ENCODE results near the gene CEP78. TPM values are rescaled to one million over a fixed set of nuclear protein-coding genes. Genes with fewer than 3 reads are reported as not detected.

The CEP78 gene, protein sequence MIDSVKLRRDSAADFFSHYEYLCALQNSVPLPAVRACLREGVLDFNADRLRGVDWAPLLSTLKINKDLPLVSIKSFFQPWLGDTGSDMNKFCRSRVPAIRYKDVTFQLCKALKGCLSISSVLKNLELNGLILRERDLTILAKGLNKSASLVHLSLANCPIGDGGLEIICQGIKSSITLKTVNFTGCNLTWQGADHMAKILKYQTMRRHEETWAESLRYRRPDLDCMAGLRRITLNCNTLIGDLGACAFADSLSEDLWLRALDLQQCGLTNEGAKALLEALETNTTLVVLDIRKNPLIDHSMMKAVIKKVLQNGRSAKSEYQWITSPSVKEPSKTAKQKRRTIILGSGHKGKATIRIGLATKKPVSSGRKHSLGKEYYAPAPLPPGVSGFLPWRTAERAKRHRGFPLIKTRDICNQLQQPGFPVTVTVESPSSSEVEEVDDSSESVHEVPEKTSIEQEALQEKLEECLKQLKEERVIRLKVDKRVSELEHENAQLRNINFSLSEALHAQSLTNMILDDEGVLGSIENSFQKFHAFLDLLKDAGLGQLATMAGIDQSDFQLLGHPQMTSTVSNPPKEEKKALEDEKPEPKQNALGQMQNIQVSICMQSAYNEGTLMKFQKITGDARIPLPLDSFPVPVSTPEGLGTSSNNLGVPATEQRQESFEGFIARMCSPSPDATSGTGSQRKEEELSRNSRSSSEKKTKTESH
- total RNA-seq: 10 to 100 TPM in 2 of 3 donors, 1 to 10 TPM in 1; 5.7 to 15.6 (median 11.2) TPM
- long read RNA-seq, donor 1, partial matches to known transcripts: 1 of 7 reads
- long read RNA-seq, donor 1, other reads (novel, unspliced or antisense): 2 of 7 reads
- long read RNA-seq, donor 2, partial matches to known transcripts: 1 of 3 reads
- long read RNA-seq, donor 2, other reads (novel, unspliced or antisense): 1 of 3 reads

DNA sequence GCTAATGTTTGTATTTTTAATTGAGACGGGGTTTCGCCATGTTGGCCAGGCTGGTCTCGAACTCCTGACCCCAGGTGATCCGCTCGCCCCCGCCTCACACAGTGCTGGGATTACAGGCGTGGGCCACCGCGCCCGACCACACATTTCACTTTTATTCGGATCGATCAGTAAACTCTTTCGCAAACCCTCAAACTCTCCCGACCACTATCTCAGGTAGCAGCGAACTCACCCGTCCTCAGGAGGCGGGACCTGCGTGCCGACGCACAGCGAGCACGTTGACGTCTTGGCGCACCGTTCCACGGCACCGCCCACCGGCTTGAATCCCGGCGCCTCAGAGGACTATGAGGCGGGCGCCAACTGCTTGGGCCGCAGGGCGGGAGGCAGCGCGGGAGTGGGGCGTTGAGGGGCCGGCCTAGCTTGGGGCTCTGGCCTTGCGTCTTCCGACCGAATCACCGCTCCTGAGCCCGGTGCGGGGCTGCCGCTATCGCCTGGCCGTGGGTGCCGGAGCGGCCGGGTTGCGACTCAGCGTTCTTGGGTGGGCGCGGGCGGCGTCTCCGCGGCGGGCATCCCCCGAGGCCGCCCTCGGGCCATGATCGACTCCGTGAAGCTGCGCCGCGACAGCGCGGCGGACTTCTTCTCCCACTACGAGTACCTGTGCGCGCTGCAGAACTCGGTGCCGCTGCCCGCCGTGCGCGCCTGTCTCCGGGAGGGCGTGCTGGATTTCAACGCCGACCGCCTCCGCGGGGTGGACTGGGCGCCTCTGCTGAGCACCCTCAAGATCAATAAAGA, at the start of gene CEP78:
TSS of gene CEP78 (plus strand) at position 314 of the 789 bp plus-strand sequence. CDS start at position 590, 276 bp downstream.
- intact Hi-C loops (cut with DNase I, micrococcal nuclease): no loop called here
- Histone ChIP-seq H3K36me3 (ENCODE audit: low read depth) (no peaks in the 10 kb centered on the region), H3K4me1 (ENCODE audit: low read depth) (peaks cover 4% of the 10 kb centered on the region)

DNA sequence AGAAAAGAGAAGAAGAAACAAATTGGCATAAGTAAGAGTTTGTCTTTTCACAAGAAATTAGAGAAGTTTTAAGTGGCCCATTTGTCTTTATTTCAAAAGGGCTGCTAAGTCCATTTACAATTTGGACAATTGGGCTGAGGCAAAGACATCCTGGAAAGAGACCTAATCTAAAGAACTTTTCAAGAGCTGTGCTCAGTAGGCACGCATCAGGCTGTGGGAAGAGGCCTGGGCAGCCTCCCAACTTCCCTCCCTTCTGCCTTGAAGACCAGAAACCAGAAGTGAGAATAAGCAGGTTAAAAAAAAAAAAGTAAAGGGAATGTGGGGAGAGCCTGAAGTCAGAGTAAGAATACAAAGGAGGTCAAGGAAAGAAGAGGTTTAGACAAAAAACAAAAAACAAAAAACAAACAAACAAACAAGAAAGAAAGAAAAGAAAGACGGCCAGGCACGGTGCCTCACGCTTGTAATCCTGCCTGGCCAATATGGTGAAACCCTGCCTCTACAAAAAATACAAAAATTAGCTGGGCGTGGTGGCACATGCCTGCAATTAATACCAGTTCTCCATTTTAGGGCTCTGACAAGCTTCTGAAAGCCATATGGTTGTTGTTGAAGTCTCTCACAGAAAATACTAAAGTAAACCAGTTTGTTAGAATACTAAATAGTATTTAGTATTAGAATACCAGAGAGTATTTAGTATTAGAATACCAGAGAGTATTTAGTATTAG, 48.0 kb upstream of the CEP78 start:
- Histone ChIP-seq H3K9me3 (no peaks in the 10 kb centered on the region), H3K36me3 (ENCODE audit: low read depth) (no peaks in the 10 kb centered on the region), H3K4me1 (ENCODE audit: low read depth) (no peaks in the 10 kb centered on the region), H3K4me3 (no peak overlapping the region)
- ATAC-seq (no peak), DNase-seq (peak in 1 of 3 donors; percentile 13)
- intact Hi-C loops (cut with DNase I, micrococcal nuclease): no loop called here
- TF ChIP-seq, protein P1, sequence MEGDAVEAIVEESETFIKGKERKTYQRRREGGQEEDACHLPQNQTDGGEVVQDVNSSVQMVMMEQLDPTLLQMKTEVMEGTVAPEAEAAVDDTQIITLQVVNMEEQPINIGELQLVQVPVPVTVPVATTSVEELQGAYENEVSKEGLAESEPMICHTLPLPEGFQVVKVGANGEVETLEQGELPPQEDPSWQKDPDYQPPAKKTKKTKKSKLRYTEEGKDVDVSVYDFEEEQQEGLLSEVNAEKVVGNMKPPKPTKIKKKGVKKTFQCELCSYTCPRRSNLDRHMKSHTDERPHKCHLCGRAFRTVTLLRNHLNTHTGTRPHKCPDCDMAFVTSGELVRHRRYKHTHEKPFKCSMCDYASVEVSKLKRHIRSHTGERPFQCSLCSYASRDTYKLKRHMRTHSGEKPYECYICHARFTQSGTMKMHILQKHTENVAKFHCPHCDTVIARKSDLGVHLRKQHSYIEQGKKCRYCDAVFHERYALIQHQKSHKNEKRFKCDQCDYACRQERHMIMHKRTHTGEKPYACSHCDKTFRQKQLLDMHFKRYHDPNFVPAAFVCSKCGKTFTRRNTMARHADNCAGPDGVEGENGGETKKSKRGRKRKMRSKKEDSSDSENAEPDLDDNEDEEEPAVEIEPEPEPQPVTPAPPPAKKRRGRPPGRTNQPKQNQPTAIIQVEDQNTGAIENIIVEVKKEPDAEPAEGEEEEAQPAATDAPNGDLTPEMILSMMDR (IDR thresholded peaks at IDR 0.05): no peak

More for the DNA sequence above, at the start of gene CEP78:
- Histone ChIP-seq H3K9me3 (no peaks in the 10 kb centered on the region), H3K4me3 (peak within 1 kb of the TSS; percentile 63)
- DNase-seq: peak; percentile 94 to 95 (median 95)
- TF ChIP-seq, protein P1 (IDR thresholded peaks at IDR 0.05): no peak
- peak; percentile 99 for ATAC-seq

DNA sequence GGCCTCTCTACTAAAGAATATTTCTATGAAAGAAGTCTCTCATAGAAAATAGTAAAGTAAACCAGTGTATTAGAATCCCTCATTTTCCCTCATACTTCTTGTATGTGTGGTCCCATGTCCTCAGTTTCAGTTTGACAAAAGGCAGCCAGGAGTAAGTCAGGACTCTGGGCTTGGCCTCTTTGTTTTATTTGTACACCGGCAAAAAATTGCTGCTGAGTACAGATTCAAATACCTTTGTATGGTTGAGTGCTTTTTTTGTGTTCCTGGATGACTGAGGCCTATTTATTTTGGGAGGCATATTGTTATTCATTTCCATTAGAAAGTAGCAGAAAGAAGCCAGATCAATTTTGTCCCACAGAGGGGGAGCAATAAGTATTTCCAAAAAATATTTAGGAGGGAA, 47.3 kb upstream of the CEP78 start:
- H3K4me1 ChIP-seq (ENCODE audit: low read depth): no peaks in the 10 kb centered on the region
- ATAC-seq (no peak), DNase-seq (no peak)
- H3K4me3 ChIP-seq: no peak overlapping the region
- intact Hi-C loops (cut with DNase I, micrococcal nuclease): no loop called here
- H3K36me3 ChIP-seq (ENCODE audit: low read depth): no peaks in the 10 kb centered on the region
- no peaks in the 10 kb centered on the region for H3K9me3 ChIP-seq
- TF ChIP-seq, protein P1 (IDR thresholded peaks at IDR 0.05): no peak

DNA sequence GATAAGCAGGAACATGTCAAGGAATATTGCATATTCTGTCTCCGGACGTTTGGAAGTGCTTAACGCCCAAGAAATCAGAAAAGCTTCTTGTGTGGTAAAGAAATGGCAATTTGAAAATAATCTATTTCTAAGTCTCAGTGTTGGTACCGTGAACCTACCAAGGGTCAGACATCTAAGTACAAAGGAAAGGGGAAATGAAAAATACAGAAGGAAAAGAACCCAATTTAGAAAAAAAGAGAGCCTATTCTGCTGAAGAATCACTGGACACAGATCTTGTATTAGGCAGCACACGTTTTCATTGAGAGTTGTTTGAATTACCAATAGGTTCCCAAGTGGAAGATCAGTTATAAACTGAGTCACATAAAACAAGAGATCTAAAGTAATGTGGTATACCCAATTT, 46.9 kb upstream of the CEP78 start:
- Histone ChIP-seq H3K9me3 (no peaks in the 10 kb centered on the region), H3K36me3 (ENCODE audit: low read depth) (no peaks in the 10 kb centered on the region), H3K4me1 (ENCODE audit: low read depth) (no peaks in the 10 kb centered on the region), H3K4me3 (no peak overlapping the region)
- TF ChIP-seq, protein P1 (IDR thresholded peaks at IDR 0.05): no peak
- no peak for DNase-seq
- no peak for ATAC-seq
- intact Hi-C loops (cut with DNase I, micrococcal nuclease): no loop called here

DNA sequence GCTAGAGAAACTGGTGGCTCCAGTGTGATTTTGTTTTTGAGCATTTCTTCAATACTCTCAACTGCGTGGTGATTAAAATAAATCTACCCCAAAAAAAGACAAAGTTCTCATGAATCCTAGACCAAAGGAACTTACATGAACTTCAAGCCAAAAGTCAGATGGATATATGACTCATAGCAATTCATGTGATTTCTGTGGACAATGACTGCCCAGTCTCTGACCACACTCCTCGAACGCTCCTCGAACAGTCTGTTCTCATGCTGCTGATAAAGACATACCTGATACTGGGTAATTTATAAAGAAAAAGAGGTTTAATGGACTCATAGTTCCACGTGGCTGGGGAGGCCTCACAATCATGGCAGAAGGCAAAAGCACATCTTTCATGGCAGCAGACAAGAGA, 46.4 kb upstream of the CEP78 start:
- Histone ChIP-seq H3K9me3 (no peaks in the 10 kb centered on the region), H3K4me1 (ENCODE audit: low read depth) (no peaks in the 10 kb centered on the region), H3K36me3 (ENCODE audit: low read depth) (no peaks in the 10 kb centered on the region), H3K4me3 (no peak overlapping the region)
- intact Hi-C loops (cut with DNase I, micrococcal nuclease): no loop called here
- TF ChIP-seq, protein P1 (IDR thresholded peaks at IDR 0.05): no peak
- DNase-seq (no peak), ATAC-seq (no peak)

Data from mucosa of descending colon (tissue), 3 donors.